Cardiac muscle cell (in vitro differentiated cells and primary cell): Measurements from ENCODE around the gene MRPS27. TPM values are rescaled to one million over a fixed set of nuclear protein-coding genes. Genes with fewer than 3 reads are reported as not detected.

Experiments used
- DNase-seq, 2 donors: peaks; one replicate each; pipeline versions ENCODE4 v3.0.0 to v3.0.0-alpha.2; 2010 to 2017; ENCODE audit warnings: low read depth in 1 of 2, low spot score in 1 of 2
- H3K27ac ChIP-seq: fragments of 200-600 bp; sonication (generic); 2 replicates; pipeline ENCODE4 v1.5.1; 2016
- H3K27me3 ChIP-seq: fragments of 200-600 bp; sonication (generic); 2 replicates; pipeline ENCODE4 v1.6.0; 2016; ENCODE audit warnings: control low read depth
- H3K36me3 ChIP-seq: fragments of 200-600 bp; sonication (generic); 2 replicates; pipeline ENCODE4 v1.5.1; 2016; ENCODE audit warnings: control low read depth
- H3K4me1 ChIP-seq: fragments of 200-600 bp; sonication (generic); 2 replicates; pipeline ENCODE4 v1.8.1; 2017; ENCODE audit warnings: low read depth, mild to moderate bottlenecking, mixed run types
- H3K4me3 ChIP-seq: fragments of 200-600 bp; sonication (generic); 2 replicates; pipeline ENCODE4 v1.5.1; 2016; ENCODE audit warnings: mild to moderate bottlenecking
- H3K9me3 ChIP-seq: fragments of 200-600 bp; sonication (generic); 2 replicates; pipeline ENCODE4 v1.5.1; 2017; ENCODE audit warnings: low read depth, mild to moderate bottlenecking, control low read depth
- CTCF ChIP-seq: IDR thresholded peaks from 2 replicates; pipeline ENCODE4 v1.5.1; 2012; ENCODE audit warnings: low read depth, mild to moderate bottlenecking, low read length
- polyA plus RNA-seq: library from polyadenylated mRNA; unstranded; fragments of >200 nt; fragmentation: Nextera tagmentation; extraction: Ambion mirVana; gene quantifications from 2 replicates; pipeline ENCODE4 v1.2.1, GENCODE V29; 2016
- total RNA-seq: library from RNA; depleted of rRNA; stranded (reverse); fragments of >200 nt; gene quantifications from 2 replicates; pipeline ENCODE4 v1.2.3, GENCODE V29; 2016

The MRPS27 gene
- total and polyA plus RNA-seq, 2 experiments from 2014 or later = 58.1 to 64.1 TPM

DNA sequence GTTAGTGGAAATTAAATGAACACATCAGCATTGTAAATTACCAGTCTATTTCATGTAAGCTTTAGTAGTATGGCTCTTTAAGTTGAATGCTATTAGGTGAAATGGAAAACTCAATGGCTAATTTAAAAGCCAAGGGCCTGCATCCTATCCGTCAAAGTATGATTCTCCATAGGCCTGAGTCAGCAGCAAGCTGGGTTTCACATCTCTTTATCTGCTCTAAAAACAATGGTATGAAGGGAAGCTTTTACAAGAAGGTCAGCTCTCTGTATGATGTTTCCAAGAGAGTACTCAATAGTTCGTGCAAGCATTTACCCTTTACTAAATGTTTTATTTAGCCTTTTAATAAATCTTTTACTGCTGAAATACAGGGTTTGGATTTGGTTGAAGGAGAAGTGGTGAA is 149.9 kb downstream of the MRPS27 start:
- peak in 1 of 2 donors; percentile 56 for DNase-seq
- H3K36me3 ChIP-seq = no peaks in the 10 kb centered on the region
- no peak for TF ChIP-seq CTCF
- H3K9me3 ChIP-seq = no peaks in the 10 kb centered on the region
- no peak overlapping the region for H3K4me3 ChIP-seq
- H3K27ac ChIP-seq = no peak overlapping the region
- peaks cover 15% of the 10 kb centered on the region for H3K4me1 ChIP-seq
- no peaks in the 10 kb centered on the region for H3K27me3 ChIP-seq

Other genes with a start within 250 kb of the MRPS27 start
- 142 and 258 TPM in 2 replicates for gene MAP1B, start 212.8 kb downstream of the MRPS27 start, total RNA-seq
- gene MAP1B, start 212.8 kb downstream of the MRPS27 start, polyA plus RNA-seq = 95.6 and 119 TPM in 2 replicates
- 6.3 and 6.9 TPM in 2 replicates for gene PTCD2, start 133 bp upstream of the MRPS27 start, total RNA-seq
- gene PTCD2, start 133 bp upstream of the MRPS27 start, polyA plus RNA-seq = 14.3 and 18.8 TPM in 2 replicates
- gene ZNF366, start 187.2 kb upstream of the MRPS27 start, total RNA-seq = not detected in 2 replicates
- gene ZNF366, start 187.2 kb upstream of the MRPS27 start, polyA plus RNA-seq = not detected in 2 replicates